ENCODE data around the gene CELF3.

The CELF3 gene

DNA sequence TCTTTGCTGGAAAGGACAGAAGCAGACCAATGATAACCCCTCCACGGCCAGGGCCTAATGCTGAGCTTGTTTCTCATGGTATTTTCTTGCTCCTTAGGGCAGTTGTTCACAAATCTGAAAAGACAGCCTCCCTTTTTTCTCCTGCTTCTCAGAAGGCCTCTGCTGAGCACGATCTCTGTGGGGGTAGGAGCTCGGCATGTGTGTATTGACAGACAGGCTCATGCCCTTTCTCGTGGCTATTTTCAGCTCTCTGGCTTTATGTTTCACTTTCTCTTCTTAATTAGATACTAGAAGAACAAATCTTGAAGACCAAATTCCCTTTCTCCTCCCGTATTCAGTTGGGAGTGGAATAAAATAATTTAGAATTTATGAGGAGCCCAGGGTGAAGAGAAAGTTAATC lies 4.0 kb upstream of the CELF3 start:
- no peak for DNase-seq

DNA sequence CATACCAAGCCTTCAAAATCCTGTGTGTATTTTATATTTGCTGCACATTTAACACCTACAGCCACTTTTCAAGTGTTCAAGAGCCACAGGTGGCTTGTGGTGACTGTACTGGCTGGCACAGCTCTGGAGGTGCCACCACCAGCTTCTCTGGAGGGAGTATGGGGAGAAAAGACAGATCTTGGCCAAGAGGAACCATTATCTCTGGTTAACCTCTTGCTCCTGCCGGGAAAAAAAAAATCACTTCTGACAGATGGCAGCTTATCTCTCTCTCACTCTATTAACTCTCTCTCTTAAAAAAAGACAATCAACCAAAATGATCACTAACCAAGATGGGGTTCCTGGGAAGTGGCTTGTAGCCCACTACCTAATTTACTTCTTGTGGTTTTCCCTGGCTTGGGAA lies 3.5 kb upstream of the CELF3 start:
- DNase-seq: no peak

DNA sequence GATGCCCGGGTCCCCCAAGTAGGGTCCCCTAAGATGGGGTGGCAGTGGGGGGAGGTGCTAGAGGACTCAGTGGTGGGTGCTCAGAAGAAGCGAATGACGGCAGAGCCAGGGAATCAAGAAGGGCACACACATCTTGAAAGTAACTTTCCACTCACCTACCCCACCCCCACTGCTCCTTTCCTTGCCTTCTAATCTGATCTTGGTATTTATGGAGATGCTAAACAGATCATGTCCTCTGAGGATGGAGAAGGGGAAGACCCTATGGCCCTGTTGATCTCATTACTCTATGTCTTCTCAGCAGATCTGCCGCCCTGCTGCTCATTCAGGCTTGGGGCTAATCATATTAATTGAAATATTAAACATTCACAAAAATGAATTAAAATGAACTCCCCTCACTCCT lies 2.1 kb upstream of the CELF3 start:
- no peak for DNase-seq

DNA sequence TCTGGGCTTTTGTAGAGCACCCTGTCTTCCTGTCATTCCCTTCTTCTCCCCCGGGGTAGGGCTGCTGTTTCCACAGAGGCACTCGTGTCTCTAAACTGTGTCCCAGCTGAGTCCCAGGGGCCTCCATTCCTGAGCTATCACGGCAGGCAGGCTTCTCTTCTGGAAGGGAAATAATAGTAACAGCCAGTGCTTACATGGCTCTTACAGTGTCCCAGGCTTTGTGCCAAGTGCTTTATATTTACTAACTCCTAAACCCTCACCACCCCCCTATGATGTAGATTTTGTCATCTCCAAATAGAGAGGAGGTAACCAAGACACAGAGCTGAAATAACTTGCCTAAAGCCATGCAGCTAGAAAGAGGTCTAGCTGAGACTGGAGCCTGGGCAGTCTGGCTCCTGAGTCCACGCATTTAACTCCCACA lies 1.4 kb upstream of the CELF3 start:
- DNase-seq: no peak

DNA sequence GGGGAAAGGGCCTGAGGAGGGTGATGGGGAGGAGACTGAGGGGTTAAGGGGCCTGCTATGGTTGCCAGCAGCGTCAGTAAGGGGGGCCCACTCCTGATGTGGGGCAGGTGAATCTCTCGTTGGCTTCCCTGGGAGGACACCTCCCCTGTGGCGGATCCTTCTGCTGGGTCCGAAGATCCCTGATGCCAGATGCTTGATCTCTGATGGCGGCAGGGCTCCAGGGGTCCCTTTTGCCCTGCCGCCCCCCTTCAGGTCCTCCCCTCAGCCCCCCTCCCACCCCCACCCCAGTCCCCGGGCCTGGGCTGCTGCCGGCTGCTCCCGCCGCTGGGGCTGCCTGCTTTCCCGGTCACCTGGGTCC lies 219 bp downstream of the CELF3 start:
- DNase-seq: no peak

DNA sequence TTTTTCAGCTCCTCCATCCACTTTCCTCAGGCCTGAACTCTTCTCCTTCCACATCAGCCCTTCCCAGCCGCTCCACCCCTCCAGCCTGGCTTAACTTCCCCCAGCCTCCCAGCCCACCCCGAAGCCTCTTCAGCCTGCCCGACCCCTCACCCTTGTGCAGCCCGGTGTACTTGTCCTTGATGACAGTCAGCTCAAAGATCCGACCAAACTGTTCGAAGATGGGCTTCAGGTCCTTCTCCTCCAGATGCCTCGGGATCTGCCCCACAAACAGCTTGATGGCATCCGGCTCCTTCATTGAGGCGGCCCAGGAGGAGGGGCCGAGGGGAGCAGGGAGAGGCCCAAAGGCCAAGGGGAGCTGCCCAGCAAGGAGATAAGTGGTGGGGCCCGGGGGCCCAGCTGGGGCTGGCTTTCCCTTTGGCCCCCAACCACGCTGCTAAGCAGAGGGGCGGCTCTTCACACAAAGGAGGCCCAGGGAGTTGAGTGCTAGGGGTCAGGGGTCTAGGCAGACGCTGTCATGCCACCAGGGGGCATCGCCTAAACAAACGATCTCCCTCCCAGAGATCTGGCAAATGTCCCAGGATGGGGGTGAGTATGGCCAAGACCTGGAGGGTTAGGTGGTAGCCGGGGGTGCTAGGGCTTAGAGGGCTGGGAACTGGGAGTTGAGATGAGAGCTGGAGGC lies 738 bp downstream of the CELF3 start:
- no peak for DNase-seq

DNA sequence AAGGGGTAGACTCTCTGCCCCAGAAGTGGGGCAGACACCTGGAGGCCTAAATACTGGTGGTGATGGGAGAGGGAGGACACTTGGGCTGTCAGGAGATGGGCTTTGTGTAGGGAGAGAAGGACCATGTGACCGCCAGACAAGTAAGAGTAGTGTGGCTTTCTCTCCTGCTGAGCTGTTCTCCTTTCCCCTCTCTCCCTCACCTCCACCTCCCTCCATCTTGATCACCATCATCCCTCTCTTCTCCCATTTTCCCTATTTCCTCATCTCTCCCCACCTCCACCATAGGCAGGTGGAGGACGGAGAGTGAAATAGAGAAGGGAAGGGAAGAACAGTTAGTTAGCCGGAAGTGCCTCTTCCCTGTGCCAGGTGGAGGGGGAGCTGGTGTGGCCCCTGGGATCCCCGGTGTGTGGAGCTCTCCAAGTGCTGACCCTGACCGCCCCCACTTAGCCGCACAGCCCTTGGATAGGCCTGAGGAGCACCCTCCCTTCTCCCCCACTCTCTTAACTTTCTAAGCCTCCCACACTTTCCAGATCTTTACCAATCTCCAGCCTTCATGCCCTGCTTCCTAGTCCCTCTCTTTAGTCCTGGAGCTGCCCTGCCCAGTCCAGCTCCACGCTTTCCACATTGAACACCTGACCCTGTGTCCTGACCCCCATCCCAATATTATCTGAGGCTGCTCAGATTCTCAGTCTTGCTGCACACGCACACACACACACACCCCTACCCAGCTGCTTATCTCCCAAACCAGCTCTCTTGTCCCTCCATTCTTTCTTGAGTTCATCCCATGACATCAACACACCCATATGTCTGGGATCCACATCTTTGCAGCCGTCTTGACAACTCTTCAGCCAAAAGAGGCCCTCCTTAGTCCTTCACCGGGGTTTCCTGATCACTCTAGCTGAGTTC lies 1.5 kb downstream of the CELF3 start:
- no peak for DNase-seq

DNA sequence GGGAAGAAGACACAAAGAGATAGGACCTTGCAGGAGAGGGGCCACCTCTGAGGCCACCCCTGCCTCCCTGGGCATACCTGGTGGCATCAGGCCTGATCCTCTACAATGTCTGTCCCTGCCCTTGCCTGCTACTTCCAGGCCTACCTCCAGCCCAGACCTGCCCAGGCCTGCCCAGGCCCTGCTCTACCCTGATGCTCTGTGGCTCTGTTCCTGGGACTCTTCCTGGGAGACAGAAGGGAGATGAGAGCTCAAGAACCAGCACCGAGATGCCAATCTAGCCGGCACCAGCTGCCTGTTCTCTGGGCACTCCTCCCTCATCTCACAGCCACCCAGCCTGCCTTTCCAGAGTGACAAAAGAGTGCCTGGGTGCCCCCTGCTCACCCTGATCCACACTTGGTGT lies 2.7 kb downstream of the CELF3 start:
- DNase-seq: no peak

DNA sequence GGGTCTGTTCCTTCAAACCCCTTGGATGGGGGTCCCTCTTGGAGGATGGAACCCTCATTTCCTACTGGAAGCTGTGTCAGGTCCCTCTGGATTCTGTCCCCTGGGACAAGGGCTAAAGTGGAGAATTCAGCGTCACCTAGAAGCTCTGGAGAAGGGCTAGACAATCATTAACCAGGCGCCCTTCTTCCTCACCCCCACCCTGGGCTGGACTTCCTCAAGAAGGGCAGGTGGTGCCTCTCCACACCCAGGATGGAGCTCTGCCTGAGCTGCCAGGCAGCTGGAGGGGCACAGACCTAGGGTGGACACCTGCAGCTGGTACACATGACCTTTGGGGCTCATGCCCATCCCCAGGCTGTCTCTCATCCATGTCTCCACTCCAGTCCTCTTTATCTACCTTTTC lies 3.6 kb downstream of the CELF3 start:
- no peak for DNase-seq

DNA sequence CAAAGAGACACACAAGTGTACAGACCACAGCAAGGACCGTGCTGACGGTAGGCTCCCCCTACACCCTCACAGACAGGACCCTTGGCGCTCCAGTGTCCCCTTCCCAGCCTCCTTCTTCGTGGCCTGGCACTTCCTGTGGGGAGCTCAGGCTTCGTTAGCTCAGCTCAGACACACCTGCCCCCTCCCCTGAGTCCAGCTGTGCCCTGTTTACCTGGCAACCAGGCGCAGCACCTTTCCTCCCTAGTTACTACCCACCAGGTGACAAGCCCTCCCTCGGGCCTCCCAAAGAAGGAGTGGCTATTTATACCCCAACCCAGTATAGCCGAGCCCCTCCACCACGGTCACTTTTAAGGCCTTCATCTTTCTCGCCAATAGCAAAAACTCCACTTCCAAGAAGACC lies 4.7 kb downstream of the CELF3 start:
- no peak for DNase-seq

DNA sequence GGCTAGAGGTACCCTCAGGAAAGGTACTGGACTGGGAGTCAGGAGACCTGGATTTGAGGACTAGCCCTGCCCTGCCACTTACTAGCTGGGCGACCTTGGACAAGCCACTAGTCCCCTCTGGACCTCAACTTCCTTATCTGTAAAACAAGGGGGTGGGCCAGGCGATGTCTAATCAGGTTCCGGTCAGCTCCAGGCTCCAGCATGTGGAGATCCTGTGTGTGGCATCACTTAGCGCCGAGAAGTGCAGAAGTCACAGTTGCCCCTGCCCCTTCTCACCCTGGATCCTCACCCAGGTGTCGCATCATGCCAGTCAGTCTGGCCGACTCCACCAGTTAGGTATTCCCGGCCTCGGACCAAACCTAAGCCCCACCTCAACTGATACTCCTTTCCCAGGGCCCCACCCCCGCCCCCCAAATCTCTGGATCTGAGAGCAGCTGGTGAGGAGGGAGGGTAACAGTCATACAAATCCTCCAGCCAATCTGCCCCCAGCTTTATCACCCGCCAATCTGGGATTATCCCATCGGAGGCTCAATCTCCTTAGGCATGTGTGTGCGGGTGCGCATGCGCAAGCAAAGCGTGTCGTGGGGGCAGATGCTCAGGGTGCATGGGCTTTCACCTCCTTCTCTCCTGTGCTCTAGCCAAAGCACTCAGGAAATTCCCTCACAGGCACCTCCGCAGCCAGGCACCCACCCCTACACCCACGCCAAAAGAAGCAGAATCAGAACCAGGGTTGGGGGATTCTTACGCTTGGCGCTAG lies 5.4 kb downstream of the CELF3 start:
- DNase-seq: no peak

DNA sequence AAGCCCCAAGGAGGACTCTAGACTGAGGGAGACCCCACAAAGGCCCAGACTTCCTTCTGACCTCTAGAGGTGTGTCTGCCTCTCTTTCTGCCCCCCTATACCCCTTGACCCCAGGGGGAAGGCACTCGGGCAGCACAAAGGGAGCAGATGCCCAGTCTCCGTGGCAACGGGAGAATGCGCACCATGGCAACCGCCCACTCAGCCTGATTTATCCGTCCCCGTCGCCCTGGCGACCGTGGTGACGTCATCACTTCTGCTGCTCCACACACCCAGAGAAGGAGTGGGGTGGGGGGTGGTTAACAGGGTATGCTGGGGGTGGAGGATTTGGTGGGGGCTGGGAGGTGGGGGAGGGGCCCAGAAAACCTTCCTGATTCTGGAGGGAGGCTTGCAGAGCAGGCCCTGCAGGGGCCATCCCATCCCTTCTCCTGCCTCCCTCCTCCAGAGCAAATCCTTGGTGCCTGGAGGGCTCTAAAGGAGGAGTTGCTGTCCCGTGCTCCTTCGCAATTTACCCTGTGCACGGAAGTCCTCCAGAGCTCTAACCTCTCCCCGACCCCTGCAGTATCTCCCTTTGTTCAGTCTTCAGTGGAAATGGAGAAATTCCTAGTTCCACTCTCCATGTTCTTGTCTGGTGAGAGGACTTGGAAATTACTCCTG lies 6.3 kb downstream of the CELF3 start:
- no peak for DNase-seq

DNA sequence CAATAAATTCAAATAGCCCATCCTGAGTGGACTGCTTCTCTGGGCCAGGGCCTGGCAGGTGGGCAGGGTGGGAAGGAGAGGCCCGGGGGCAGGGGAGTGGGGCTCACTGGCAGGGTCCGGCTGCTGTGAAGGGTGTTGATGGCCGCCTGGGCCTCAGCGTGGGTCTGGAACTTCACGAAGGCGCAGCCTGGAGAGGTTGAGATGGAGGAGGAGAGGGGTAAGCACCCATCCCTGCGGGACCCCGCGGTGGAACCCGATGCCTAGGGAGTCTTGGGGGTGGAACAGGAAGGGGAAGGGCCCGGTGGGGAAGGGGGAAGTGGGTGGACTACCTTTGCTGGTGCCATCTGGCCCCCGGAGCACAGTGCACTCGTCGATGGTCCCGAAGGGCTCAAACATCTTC lies 7.7 kb downstream of the CELF3 start:
- no peak for DNase-seq

DNA sequence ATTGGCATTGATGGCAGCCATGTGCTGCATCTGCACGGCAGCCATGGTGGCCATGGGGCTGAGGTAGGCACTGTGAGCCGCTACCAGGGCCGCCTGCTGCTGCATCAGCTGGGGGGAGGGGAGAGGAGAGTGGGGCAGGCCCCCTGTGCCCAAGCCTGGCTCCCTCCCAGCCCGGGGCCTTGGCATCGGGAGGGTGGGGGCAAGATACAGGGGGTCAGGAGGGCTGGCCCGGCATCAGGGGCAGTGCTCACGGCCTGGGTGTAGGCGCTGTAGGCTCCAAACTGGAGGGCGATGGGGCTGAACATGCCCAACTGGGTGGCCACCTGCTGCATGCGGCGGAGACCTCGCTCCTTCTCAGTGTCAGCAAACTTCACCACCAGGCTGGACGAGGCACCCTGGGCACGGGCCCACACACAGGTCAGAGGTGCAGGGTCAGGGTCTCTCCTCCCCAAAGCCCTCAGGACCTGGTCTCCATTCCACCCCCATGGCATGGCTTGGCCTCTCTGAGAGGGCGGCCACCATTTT lies 9.0 kb downstream of the CELF3 start:
- no peak for DNase-seq

DNA sequence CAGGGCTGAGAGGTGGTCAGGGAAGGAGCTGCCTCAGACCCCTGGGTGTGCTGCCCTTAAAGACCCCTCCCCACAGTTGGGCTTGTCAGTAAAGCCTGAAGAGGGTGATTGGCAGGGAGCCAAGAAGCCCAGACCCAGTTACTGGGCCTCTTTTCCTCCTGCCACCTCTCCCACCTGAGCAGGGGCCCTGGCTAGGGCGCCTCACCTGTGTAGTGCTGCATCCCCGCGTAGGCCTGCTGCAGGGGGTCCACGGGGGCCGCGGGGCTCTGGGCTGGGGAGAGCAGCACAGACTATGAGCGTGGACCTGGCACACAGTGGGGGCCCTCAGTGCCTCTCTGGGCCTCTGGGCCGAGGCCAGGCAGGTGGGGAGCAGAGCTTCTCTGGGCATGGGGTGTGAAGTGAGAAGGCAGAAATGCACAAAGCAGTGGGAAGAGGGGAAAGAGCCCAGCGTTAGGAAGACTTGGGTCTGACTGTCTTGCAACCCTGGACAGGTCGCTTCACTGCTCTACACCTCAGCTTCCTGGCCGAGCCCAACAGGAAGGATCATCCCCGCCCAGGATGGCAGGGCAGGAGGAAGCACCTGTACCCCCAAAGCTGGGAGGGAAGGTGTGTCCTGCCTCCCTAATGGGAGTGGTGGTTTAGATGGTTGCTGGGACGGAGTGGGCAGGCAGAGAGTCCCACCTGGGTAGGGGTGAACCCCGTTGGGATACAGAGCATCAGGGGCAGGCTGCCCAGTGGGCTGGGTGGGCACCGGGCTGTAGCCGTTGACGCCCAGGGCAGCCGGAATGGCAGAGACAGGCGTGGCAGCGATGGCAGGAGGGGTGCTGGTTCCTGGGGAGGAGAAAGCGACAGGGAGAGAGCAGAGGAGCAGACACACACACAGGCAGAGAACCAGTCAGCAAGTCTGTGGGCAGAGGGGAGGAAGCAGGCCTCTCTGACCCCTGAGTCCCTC lies 9.9 kb downstream of the CELF3 start:
- DNase-seq: no peak

DNA sequence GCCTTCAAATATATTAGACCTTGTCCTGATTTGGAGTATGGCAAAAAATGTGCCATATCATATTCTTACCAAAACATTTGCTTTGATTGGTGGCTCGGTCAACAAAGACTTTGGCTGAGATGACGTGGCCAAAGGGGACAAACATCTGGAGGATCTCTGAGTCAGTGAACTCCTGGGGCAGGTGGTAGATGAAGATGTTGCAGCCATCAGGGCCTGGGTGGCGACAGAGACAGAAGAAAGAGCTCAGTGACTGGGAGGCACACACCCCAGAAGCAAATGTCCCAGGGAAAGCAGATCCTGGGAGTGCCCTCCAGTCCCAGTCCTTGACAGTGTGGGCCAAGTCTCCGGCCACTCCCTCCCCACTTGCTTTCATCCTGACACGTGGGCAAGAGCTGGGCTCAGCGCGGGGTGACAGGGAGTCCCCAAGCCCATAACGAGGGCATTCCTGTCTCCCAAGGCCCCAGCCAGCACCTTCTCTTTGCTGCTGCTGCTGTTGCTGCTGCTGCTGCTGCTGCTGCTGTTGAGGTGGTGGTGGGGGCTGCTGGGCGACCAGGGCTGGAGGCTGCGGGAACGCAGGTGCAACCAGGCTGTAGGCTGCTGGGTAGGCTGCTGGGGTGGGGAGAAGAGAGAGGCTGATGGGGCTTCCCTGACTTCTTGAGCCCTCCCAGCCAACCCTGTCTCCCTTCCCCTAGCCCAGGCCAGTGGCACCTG lies 10.7 kb downstream of the CELF3 start:
- DNase-seq: no peak

DNA sequence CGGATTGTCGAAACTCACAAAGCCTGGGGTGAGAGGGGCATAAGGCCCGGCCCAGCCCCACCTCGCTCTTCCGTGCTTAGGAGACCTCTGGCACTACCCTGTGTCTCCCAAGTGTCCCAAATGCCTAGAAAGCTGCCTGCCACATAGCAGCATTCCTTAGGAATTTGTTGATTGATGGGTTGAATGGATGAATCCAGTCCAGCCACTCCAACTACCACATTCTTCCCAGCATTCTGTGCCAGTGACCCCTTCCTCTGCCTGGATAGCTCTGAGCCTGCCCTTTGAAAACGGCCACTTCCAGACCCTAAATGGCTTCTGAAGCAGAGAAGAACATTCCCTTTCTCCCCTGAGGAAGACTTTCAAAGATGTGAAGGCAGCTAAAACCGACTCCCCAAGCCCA lies 11.5 kb downstream of the CELF3 start:
- DNase-seq: no peak

DNA sequence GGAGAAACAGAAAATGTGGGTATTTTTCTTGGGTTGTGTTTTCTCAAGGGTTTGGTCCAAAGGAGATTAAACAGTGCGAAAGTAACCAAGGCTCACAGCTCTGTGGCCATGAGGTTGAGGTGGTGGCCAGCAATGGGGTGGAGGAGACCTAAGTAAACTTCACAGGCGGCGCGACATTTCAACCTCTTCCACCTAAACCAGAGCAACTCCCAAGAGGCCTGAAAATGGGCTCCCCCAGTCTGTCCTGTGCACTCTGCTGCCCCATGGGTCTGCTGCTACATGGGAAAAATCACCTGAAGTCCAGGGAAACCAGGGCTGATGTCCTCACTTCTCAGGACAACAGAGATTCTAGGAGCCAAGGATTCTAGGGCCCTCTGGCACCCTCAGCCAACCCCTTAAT lies 12.4 kb downstream of the CELF3 start:
- no peak for DNase-seq

DNA sequence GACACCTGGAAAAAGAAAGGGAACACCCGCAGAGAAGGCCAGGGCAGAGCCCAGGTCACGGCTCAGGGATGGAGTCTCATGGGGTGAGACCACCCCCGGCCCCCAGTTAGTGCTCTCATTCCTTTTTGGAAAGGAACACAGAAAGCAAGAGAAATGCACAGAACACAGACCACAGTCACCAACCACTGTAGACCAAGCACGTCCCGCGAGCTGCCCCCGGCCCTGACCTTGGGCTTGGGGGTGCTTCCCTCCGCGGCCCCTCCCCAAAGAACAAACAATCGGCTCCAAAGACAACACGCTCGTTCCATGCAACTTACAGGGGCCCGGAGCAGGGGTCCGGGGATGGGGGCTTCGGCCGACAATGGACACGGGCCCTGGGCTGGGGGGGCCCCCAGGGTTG lies 12.8 kb downstream of the CELF3 start:
- DNase-seq: no peak

DNA sequence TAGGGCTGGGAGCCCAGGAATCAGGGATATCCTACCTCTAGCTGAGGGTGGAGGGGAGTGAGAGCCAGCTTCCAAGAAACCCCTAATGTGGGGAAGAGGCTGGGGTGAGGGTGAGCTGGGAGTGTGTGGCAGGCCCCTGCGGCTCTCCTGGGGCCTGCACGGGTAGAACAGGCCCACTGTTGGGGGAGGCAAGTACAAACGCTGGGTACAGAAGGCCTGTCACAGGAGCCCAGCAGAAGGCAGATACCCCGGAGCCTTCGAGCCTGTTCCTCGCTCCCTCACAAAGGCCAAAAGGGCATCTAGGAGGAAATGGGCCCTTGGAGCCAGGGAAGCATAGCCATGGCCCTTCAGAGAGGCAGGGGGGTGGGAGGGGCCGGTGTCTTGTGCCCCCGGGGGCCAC lies 13.7 kb downstream of the CELF3 start:
- no peak for DNase-seq

DNA sequence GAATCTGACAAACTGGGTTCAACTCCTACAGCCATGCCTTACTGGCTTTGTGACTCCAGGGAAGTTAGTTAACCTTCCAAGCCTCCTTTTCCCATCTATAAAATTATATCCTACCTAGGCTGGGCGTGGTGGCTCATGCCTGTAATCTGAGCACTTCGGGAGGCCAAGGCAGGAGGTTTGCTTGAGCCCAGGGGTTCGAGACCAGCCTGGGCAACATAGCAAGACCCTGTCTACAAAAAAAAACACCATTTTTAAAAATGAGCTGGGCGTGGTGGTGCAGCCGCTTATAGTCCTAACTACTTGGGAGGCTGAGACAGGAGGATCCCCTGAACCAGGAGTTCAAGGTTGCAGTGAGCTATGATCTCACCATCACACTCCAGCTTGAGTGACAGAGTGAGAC lies 15.1 kb downstream of the CELF3 start:
- DNase-seq: no peak

Data from amniotic stem cell (primary cell).